Sigmoid colon (tissue), 7 donors: ENCODE results near the gene PMAIP1. TPM values are rescaled to one million over a fixed set of nuclear protein-coding genes. Genes with fewer than 3 reads are reported as not detected.

Experiments used
- DNase-seq: peaks from one replicate; pipeline ENCODE4 v3.0.0-alpha.2; 2019
- H3K27ac ChIP-seq, 4 donors: fragments of 200-600 bp; sonication (generic); one replicate each; pipeline ENCODE4 v1.5.1; 2016 to 2019; ENCODE audit warnings: mild to moderate bottlenecking in 1 of 4
- H3K27me3 ChIP-seq, 3 donors: fragments of 200-600 bp; sonication (generic); one replicate each; pipeline ENCODE4 v1.5.1; 2019; ENCODE audit warnings: mild to moderate bottlenecking in 1 of 3
- H3K36me3 ChIP-seq, 4 donors: fragments of 200-600 bp; sonication (generic); one replicate each; pipeline ENCODE4 v1.5.1; 2016 to 2019
- H3K4me1 ChIP-seq, 4 donors: fragments of 200-600 bp; sonication (generic); one replicate each; pipeline ENCODE4 v1.5.1; 2017 to 2019
- H3K4me3 ChIP-seq, 4 donors: fragments of 200-600 bp; sonication (generic); one replicate each; pipeline ENCODE4 v1.5.1; 2017 to 2019; ENCODE audit warnings: mild to moderate bottlenecking in 2 of 4, moderate library complexity in 1 of 4
- H3K9me3 ChIP-seq, 4 donors: fragments of 200-600 bp in 3 of 4; sonication (generic) in 3 of 4; one replicate each; pipeline versions ENCODE4 v1.5.1 to v1.6.1; 2013 to 2019
- EP300 ChIP-seq, 4 donors: sonication (generic); formaldehyde crosslinking; IDR thresholded peaks; one replicate each; pipeline ENCODE4 v1.6.1; 2017; ENCODE audit warnings: antibody characterized with exemption in 4 of 4
- POLR2A ChIP-seq, 2 donors: fragments of 450-650 bp; IDR thresholded peaks; one replicate each; pipeline ENCODE4 v1.6.1; 2016; ENCODE audit warnings: antibody characterized with exemption in 2 of 2, mild to moderate bottlenecking in 2 of 2, moderate library complexity in 2 of 2
- POLR2AphosphoS5 ChIP-seq, 4 donors: sonication (generic); formaldehyde crosslinking; IDR thresholded peaks; one replicate each; pipeline ENCODE4 v1.6.1; 2017; ENCODE audit warnings: antibody characterized with exemption in 4 of 4
- WGBS, 2 donors: extraction: QIAGEN DNeasy Blood & Tissue Kit; methylation state at CpG; one replicate each; pipeline ENCODE4 v1.1.7; 2013; 5-methylcytosine and 5-hydroxymethylcytosine counted together
- intact Hi-C: fragments of 100-400 bp; cut with DNase I; formaldehyde crosslinking; loops from one replicate; pipeline ENCODE4 v1.15.1; 2023
- polyA plus RNA-seq, 3 donors: library from polyadenylated mRNA; stranded (reverse); fragments of 200-250 nt; gene quantifications; one replicate each; pipeline ENCODE4 v1.2.3, GENCODE V29; 2013
- total RNA-seq, 4 donors: library from RNA; depleted of rRNA; stranded (reverse); fragments of >200 nt; gene quantifications; one replicate each; pipeline ENCODE4 v1.1.0, GENCODE V29; 2016
- TF ChIP-seq, protein P1 (sequence below), 4 experiments: fragments of 450-650 bp in 3 of 4; fragments of 200-600 bp in 1 of 4; IDR thresholded peaks; one replicate each; pipeline ENCODE4 v1.5.1; 2016 to 2019; ENCODE audit warnings: antibody characterized with exemption in 4 of 4, mild to moderate bottlenecking in 3 of 4, moderate library complexity in 2 of 4
- donor health status: healthy with polysubstance abuse.
- donor health status: Bipolar disorder and iron deficiency.
- donor health status: healthy.

The PMAIP1 gene
- total and polyA plus RNA-seq, 7 donors: 0.99 to 9.5 (median 4.4) TPM; not detected in 1

DNA sequence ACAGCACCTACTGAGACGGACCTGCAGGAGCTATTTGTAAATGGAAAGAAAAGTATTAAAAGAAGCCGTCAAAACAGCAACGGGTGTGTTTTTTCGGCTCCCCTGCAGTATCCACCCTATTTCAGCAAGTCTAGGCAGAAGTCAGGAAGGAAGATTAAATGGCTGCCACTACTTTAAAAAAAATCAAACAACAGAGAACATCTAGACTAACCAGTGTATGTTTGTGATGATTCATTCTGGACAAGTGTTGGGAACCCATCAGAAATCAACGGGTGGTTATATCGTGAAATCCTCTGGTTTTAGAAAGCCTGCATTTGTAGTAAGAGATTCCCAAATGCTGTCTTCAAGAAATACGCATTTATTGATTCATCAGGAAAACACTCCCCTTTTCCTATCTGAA, 9.0 kb downstream of the PMAIP1 start:
- WGBS, 2 donors: 68 to 70% methylated on average over 7 of the region's 7 CpGs
- Histone ChIP-seq H3K4me1 (peaks cover 0 to 4% (median 0%) of the 10 kb centered on the region in 4 donors), H3K9me3 (no peaks in the 10 kb centered on the region), H3K36me3 (no peaks in the 10 kb centered on the region), H3K27ac (peak overlapping the region in 2 of 4 donors; percentile 23 to 51), H3K4me3 (no peak overlapping the region), H3K27me3 (peaks cover 0 to 4% (median 0%) of the 10 kb centered on the region in 3 donors)
- no peak for TF ChIP-seq POLR2AphosphoS5 (IDR thresholded peaks at IDR 0.05)
- TF ChIP-seq, protein P1, sequence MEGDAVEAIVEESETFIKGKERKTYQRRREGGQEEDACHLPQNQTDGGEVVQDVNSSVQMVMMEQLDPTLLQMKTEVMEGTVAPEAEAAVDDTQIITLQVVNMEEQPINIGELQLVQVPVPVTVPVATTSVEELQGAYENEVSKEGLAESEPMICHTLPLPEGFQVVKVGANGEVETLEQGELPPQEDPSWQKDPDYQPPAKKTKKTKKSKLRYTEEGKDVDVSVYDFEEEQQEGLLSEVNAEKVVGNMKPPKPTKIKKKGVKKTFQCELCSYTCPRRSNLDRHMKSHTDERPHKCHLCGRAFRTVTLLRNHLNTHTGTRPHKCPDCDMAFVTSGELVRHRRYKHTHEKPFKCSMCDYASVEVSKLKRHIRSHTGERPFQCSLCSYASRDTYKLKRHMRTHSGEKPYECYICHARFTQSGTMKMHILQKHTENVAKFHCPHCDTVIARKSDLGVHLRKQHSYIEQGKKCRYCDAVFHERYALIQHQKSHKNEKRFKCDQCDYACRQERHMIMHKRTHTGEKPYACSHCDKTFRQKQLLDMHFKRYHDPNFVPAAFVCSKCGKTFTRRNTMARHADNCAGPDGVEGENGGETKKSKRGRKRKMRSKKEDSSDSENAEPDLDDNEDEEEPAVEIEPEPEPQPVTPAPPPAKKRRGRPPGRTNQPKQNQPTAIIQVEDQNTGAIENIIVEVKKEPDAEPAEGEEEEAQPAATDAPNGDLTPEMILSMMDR (IDR thresholded peaks at IDR 0.05): no peak
- TF ChIP-seq EP300 (IDR thresholded peaks at IDR 0.05): no peak
- no peak for TF ChIP-seq POLR2A (IDR thresholded peaks at IDR 0.05)
- intact Hi-C loops: no loop called here
- DNase-seq: no peak

DNA sequence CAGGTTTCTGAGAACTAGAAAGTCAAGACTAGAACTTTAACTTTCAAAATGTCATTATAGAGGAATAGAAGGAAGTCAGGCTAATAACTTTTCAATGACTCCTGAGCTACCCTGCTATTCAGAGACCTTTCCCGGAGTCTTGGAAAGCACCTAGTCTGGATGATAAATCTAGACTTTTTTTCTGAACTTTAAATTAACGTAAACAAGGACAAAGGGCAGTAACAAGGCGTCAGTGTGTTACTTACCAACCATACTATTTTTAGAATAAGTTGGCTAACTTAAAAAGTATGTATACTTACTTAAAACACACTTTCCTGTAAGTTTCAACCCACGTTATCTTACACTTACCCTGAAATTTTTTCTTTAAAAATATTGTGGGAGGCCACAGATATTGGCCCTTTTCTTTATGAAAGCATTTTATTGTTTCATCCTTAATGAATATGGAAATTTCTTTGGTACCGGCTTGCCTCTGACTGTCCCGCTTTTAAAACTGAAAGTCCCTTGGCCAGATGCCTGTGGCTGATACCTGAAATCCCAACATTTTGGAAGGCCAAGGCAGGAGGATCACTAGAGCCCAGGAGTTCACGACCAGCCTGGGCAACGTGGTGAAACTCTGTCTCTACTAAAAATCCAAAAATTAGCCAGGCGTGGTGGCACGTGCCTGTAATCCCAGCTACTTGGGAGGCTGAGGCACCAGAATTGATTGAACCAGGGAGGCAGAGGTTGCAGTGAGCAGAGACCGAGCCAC, 9.7 kb downstream of the PMAIP1 start:
- Histone ChIP-seq H3K36me3 (no peaks in the 10 kb centered on the region), H3K4me3 (no peak overlapping the region), H3K27ac (peak overlapping the region in 2 of 4 donors; percentile 23 to 51), H3K27me3 (no peaks in the 10 kb centered on the region), H3K9me3 (no peaks in the 10 kb centered on the region), H3K4me1 (peaks cover 0 to 4% (median 0%) of the 10 kb centered on the region in 4 donors)
- TF ChIP-seq POLR2AphosphoS5 (IDR thresholded peaks at IDR 0.05): no peak
- 49 to 70% methylated on average over 11 of the region's 11 CpGs for WGBS, 2 donors
- intact Hi-C loops: no loop called here
- no peak for DNase-seq

DNA sequence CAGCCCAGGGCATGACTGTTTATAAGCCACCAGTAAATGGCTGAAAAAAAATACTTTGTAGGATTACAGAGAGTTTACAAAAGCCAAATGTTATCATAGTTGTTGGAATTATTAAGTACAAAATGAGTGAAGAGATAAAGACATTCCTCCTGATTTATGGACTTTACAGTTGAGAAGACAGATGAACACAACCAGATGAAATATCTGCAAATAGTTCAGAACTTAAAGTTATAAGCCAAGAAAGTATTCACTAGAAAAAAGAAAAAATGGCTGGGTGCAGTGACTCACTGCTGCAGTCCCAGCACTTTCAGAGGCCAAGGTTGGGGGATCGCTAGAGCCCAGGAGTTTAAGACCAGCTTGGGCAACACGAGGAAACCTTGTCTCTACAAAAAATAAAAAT, 11.2 kb downstream of the PMAIP1 start:
- 53 to 90% methylated on average over 2 of the region's 2 CpGs for WGBS, 2 donors
- H3K27me3 ChIP-seq: no peaks in the 10 kb centered on the region
- TF ChIP-seq POLR2AphosphoS5 (IDR thresholded peaks at IDR 0.05) (no peak), POLR2A (IDR thresholded peaks at IDR 0.05) (no peak), EP300 (IDR thresholded peaks at IDR 0.05) (no peak)
- TF ChIP-seq, protein P1 (IDR thresholded peaks at IDR 0.05): no peak
- intact Hi-C loops: no loop called here
- H3K4me3 ChIP-seq: no peak overlapping the region
- no peak for DNase-seq
- H3K36me3 ChIP-seq: no peaks in the 10 kb centered on the region
- no peaks in the 10 kb centered on the region for H3K9me3 ChIP-seq
- peaks cover 0 to 4% (median 0%) of the 10 kb centered on the region in 4 donors for H3K4me1 ChIP-seq
- H3K27ac ChIP-seq: no peak overlapping the region

DNA sequence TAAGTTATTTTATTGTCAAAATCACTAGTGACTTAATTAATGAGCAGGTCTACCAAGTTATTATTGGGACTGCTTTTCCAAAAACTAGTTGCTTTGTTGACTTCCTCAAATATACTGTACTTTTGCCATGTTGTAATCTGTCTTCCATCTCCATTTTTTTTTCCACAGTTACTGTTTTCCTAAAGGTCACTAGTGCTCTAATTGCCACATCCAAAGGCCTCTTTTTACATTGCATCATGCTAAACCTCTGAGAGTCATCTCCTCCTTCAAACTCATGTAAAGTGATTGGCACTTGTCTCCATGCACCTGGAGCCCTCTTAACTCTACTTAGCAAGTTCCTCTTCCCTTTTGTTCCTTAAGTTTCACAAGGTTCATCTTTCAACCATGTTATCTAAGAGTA, 11.8 kb downstream of the PMAIP1 start:
- no peak for DNase-seq
- Histone ChIP-seq H3K9me3 (no peaks in the 10 kb centered on the region), H3K36me3 (no peaks in the 10 kb centered on the region), H3K27ac (no peak overlapping the region), H3K4me1 (peaks cover 0 to 4% (median 0%) of the 10 kb centered on the region in 4 donors), H3K4me3 (no peak overlapping the region), H3K27me3 (no peaks in the 10 kb centered on the region)
- intact Hi-C loops: no loop called here
- no peak for TF ChIP-seq POLR2A (IDR thresholded peaks at IDR 0.05)
- TF ChIP-seq EP300 (IDR thresholded peaks at IDR 0.05): no peak
- no peak for TF ChIP-seq POLR2AphosphoS5 (IDR thresholded peaks at IDR 0.05)
- TF ChIP-seq, protein P1 (IDR thresholded peaks at IDR 0.05): no peak

DNA sequence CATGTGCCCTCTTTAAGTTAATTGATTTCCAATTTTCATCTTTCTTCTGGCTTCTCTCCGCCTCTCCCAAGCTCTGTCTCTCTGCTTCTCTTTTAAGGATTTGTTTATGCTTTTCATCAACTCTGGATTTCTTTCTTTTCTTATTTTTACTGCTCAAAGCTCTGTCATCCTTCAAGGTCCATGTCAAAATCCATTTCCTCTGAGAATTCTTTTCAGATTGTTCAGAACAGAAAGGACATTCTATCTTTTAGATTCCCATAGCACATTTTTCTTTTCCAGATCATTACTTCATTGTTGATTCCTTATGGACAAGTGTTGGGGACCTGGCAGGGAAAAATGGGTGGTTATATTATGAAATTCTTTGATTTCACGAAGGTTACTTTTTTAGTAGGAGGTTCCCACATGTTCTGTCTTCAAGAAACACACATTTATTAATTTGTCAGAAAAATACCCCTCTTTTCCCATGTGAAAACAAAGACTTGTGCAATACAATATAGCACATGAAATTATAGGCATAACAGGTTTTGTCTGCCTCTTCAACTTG, 12.3 kb downstream of the PMAIP1 start:
- DNase-seq: no peak
- TF ChIP-seq POLR2AphosphoS5 (IDR thresholded peaks at IDR 0.05) (no peak), EP300 (IDR thresholded peaks at IDR 0.05) (no peak), POLR2A (IDR thresholded peaks at IDR 0.05) (no peak)
- TF ChIP-seq, protein P1 (IDR thresholded peaks at IDR 0.05): no peak
- WGBS, 2 donors: 89 to 90% methylated on average over 2 of the region's 2 CpGs
- Histone ChIP-seq H3K4me3 (no peak overlapping the region), H3K4me1 (peaks cover 0 to 4% (median 0%) of the 10 kb centered on the region in 4 donors), H3K27me3 (no peaks in the 10 kb centered on the region), H3K36me3 (no peaks in the 10 kb centered on the region), H3K9me3 (no peaks in the 10 kb centered on the region), H3K27ac (no peak overlapping the region)
- intact Hi-C loops: no loop called here
